Psoas muscle (tissue), 8 donors: ENCODE measurements around the gene EIF5A. TPM values are rescaled to one million over a fixed set of nuclear protein-coding genes. Genes with fewer than 3 reads are reported as not detected.

Source experiments
- ATAC-seq, 4 donors: fragments of 200-7000 bp; cut with Tn5 transposase; one replicate each; pipeline ENCODE4 v1.9.1; 2020; ENCODE audit warnings: moderate library complexity in 3 of 4, mild to moderate bottlenecking in 2 of 4
- DNase-seq, 2 donors: peaks; one replicate each; pipeline ENCODE4 v3.0.0-alpha.2; 2020
- H3K27ac ChIP-seq: fragments of 200-600 bp; one replicate; pipeline ENCODE4 v1.8.0; 2022
- H3K27me3 ChIP-seq, 3 donors: fragments of 200-600 bp in 1 of 3; one replicate each; pipeline versions ENCODE4 v1.6.1 to v1.8.0; 2013 to 2022; ENCODE audit warnings: low read length in 2 of 3, mild to moderate bottlenecking in 2 of 3, moderate library complexity in 1 of 3; ENCODE audit not compliant: insufficient read depth in 3 of 3
- H3K36me3 ChIP-seq, 2 donors: fragments of 200-600 bp in 1 of 2; one replicate each; pipeline versions ENCODE4 v1.6.1 to v1.8.0; 2013 to 2022; ENCODE audit warnings: low read depth in 1 of 2, mild to moderate bottlenecking in 1 of 2, moderate library complexity in 1 of 2; ENCODE audit not compliant: insufficient read depth in 1 of 2
- H3K4me1 ChIP-seq: fragments of 200-600 bp; one replicate; pipeline ENCODE4 v1.8.0; 2022
- H3K4me3 ChIP-seq: fragments of 200-600 bp; one replicate; pipeline ENCODE4 v1.8.0; 2022; ENCODE audit warnings: mild to moderate bottlenecking
- H3K9me3 ChIP-seq: fragments of 200-600 bp; one replicate; pipeline ENCODE4 v1.8.0; 2022
- WGBS, 3 donors: extraction: QIAGEN DNeasy Blood & Tissue Kit; methylation state at CpG; one replicate each; pipeline versions ENCODE4 v1.1.6 to v1.1.7; 2013; 5-methylcytosine and 5-hydroxymethylcytosine counted together
- intact Hi-C, 2 donors: fragments of 100-400 bp; cut with DNase I; formaldehyde crosslinking; loops; one replicate each; pipeline versions ENCODE4 v1.11.0 to v1.14.2; 2022
- polyA plus RNA-seq, 3 donors: library from polyadenylated mRNA; stranded (reverse); fragments of 200-250 nt; gene quantifications; one replicate each; pipeline ENCODE4 v1.2.3, GENCODE V29; 2013
- total RNA-seq, 4 donors: library from RNA; stranded (reverse); fragmentation: NEBNext Ultra II Directional in 2 of 4; extraction: Animal tissue kit (Norgen Biotek cat#: 25700) in 2 of 4; gene quantifications; one replicate each; pipeline versions ENCODE4 v1.2.1 to v1.2.4, GENCODE V29; 2021 to 2023
- TF ChIP-seq, protein P1 (sequence below): fragments of 200-600 bp; IDR thresholded peaks from one replicate; pipeline ENCODE4 v1.8.0; 2022; ENCODE audit warnings: antibody characterized with exemption
- donor health status: healthy with polysubstance abuse.
- donor health status: DM: no; HTN: no; CAD: no; lungs with moderate emphysema.
- donor health status: Bipolar disorder and iron deficiency.
- donor health status: healthy.
- donor health status: DM: yes; HTN: yes; CAD: no.
- donor health status: DM: no; HTN: no; CAD: no.
- donor health status: DM: no; HTN: no; CAD: no.
- donor health status: DM: yes; HTN: yes; CAD: no.

EIF5A gene
- total and polyA plus RNA-seq, 7 donors = 293 to 1,107 (median 518) TPM

DNA sequence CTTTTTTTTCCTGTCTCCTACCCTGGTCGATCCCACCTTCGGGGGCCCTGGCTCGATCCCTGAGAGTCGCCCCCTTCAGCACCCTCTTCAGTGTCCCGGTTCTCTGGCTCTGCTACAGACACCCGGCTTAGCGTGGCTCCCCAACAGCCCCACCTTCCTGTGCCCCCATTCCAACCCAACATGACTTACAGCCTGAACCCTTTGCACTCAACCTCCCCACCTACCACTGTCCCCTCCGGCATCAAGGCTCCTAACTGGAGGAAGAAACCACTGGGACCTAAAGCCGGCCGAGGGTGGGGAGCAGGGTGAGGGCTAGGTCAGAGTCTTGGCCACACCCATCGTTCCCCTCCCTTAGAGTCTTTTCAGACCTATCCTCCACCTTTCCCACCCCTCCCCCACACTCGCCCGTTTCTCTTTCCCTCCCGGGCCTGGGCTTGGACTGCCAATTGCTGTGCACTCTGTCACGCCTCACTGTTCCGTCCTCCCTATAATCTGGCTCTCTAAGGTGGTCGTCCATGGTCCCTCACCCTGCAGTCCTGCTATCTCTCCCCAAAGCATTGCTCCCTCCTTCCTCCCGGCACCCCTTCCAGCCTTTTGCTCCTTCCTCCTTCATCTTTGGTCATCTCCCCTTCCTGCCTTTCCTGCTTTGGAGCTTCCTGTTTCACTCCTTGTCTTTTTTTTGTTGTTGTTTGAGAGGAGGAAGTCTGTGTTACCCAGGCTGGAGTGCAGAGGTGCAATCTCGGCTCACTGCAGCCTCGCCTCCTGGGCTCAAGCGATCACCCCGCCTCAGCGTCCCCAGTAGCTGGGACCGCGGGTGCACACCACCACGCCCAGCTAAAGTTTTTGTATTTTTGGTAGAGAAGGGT, 44.3 kb upstream of the EIF5A start:
- 11 to 14% (median 13%) methylated on average over 26 of the region's 26 CpGs for whole genome bisulfite sequencing, 3 donors
- TF ChIP-seq, protein P1, sequence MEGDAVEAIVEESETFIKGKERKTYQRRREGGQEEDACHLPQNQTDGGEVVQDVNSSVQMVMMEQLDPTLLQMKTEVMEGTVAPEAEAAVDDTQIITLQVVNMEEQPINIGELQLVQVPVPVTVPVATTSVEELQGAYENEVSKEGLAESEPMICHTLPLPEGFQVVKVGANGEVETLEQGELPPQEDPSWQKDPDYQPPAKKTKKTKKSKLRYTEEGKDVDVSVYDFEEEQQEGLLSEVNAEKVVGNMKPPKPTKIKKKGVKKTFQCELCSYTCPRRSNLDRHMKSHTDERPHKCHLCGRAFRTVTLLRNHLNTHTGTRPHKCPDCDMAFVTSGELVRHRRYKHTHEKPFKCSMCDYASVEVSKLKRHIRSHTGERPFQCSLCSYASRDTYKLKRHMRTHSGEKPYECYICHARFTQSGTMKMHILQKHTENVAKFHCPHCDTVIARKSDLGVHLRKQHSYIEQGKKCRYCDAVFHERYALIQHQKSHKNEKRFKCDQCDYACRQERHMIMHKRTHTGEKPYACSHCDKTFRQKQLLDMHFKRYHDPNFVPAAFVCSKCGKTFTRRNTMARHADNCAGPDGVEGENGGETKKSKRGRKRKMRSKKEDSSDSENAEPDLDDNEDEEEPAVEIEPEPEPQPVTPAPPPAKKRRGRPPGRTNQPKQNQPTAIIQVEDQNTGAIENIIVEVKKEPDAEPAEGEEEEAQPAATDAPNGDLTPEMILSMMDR = no peak
- no peaks in the 10 kb centered on the region for H3K9me3 ChIP-seq
- DNase-seq = peak in 1 of 2 donors; percentile 29
- H3K4me1 ChIP-seq = peaks cover 9% of the 10 kb centered on the region
- H3K27ac ChIP-seq = no peak overlapping the region
- intact Hi-C loops = loop anchor here in 1 of 2 donors (10.0 kb wide), 1 partner anchor 82 kb away; no protein-coding TSS in a partner anchor
- peaks cover 0 to 50% (median 21%) of the 10 kb centered on the region in 3 donors for H3K27me3 ChIP-seq
- ATAC-seq = peak in 2 of 4 donors; percentile 3 to 15
- H3K4me3 ChIP-seq = peak overlapping the region; percentile 66
- H3K36me3 ChIP-seq = peaks cover 0 to 17% of the 10 kb centered on the region in 2 donors

- intact Hi-C loops = loop anchor here in 1 of 2 donors (10.0 kb wide), 1 partner anchor 81 kb away; no protein-coding TSS in a partner anchor
- H3K36me3 ChIP-seq = peaks cover 0 to 11% of the 10 kb centered on the region in 2 donors
These were observed 43.7 kb upstream of the EIF5A start for GRCh38 chr17:7263801-7264078.

GRCh38 chr17:7266784-7267183, 40.6 kb upstream of the EIF5A start:
- H3K27ac ChIP-seq = no peak overlapping the region
- H3K4me3 ChIP-seq = no peak overlapping the region
- intact Hi-C loops = loop anchor here (5.0 to 10.0 kb wide), 2 partner anchors 41 to 78 kb away; partner anchors contain the start of gene EIF5A (in 1 of the 2)
- no peaks in the 10 kb centered on the region for H3K9me3 ChIP-seq
- TF ChIP-seq, protein P1 = no peak
- peaks cover 4% of the 10 kb centered on the region for H3K4me1 ChIP-seq
- DNase-seq = no peak
- H3K27me3 ChIP-seq = peaks cover 0 to 36% (median 16%) of the 10 kb centered on the region in 3 donors
- no peak for ATAC-seq
- WGBS, 3 donors = 71 to 76% (median 74%) methylated on average over 1 of the region's 1 CpG
- no peaks in the 10 kb centered on the region for H3K36me3 ChIP-seq

More at GRCh38 chr17:7263801-7264078, 43.7 kb upstream of the EIF5A start:
- no peaks in the 10 kb centered on the region for H3K9me3 ChIP-seq
- TF ChIP-seq, protein P1 = no peak
- DNase-seq = no peak
- H3K27me3 ChIP-seq = peaks cover 0 to 50% (median 21%) of the 10 kb centered on the region in 3 donors
- ATAC-seq = no peak
- no peak overlapping the region for H3K4me3 ChIP-seq
- WGBS, 3 donors = 50 to 79% (median 57%) methylated on average over 4 of the region's 4 CpGs
- no peak overlapping the region for H3K27ac ChIP-seq
- peaks cover 9% of the 10 kb centered on the region for H3K4me1 ChIP-seq

DNA sequence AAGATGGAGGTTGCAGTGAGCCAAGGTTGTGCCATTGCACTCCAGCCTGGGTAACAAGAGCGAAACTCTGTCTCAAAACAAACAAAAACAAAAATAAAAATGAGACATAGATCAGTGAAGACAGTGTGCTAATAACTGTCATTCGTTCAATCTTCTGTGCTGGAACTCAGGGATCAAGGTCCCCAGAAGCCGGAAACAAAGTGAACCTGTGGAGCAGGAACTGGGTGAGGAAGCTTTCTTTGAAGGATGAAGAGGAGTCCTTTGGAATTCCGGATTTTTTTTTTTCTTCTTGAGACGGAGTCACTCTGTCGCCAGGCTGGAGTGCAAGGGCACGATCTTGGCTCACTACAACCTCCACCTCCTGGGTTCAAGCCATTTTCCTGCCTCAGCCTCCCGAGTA, 28.0 kb upstream of the EIF5A start:
- H3K4me3 ChIP-seq = no peak overlapping the region
- TF ChIP-seq, protein P1 = no peak
- DNase-seq = no peak
- ATAC-seq = no peak
- WGBS, 3 donors = 83 to 88% (median 86%) methylated on average over 8 of the region's 8 CpGs
- H3K36me3 ChIP-seq = peaks cover 0 to 9% of the 10 kb centered on the region in 2 donors
- no peaks in the 10 kb centered on the region for H3K27me3 ChIP-seq
- H3K9me3 ChIP-seq = no peaks in the 10 kb centered on the region
- peak overlapping the region; percentile 96 for H3K27ac ChIP-seq
- peaks cover 21% of the 10 kb centered on the region for H3K4me1 ChIP-seq
- intact Hi-C loops = loop anchor here in 1 of 2 donors (5.0 kb wide), 1 partner anchor 68 kb away; no protein-coding TSS in a partner anchor
